GM18861 (cell line): ENCODE results near the gene ANKRD52.
A peak's percentile ranks its signal among the peaks of the same experiment; 100 is the strongest.
"Not testable (repeated sequence)": the region's sequence is repeated elsewhere in the genome, so short reads cannot be mapped to it uniquely, and the experiment has no call there.

Experiments used
- ATAC-seq: cut with Tn5 transposase; IDR thresholded peaks from one replicate; pipeline ENCODE4 v1.9.1; 2021; ENCODE audit not compliant: unreplicated experiment

The ANKRD52 gene

GRCh38 chr12:56274299-56274698, 16.1 kb upstream of the ANKRD52 start:
- no peak for ATAC-seq

GRCh38 chr12:56272468-56272867, 14.3 kb upstream of the ANKRD52 start:
- not testable (repeated sequence) for ATAC-seq

DNA sequence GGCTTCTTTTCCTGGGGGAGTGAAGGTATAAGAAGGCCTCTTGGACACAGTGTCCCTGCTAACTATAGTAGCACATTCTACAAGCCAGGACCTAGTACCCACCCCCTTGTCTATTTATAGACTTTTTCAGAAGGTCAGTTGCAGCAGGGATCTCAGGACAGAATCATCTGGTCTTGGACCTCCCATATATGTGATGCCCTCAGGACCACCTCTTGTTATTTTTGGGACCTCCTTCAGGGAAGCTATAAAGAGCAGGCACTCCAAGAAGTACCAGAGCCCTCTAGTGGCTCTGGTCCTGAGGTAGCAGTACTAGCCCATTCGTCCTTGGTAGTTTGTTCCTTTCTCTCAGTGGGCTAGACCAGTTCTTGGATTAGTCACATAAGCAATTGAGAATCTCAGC, 12.8 kb upstream of the ANKRD52 start:
- ATAC-seq: no peak

DNA sequence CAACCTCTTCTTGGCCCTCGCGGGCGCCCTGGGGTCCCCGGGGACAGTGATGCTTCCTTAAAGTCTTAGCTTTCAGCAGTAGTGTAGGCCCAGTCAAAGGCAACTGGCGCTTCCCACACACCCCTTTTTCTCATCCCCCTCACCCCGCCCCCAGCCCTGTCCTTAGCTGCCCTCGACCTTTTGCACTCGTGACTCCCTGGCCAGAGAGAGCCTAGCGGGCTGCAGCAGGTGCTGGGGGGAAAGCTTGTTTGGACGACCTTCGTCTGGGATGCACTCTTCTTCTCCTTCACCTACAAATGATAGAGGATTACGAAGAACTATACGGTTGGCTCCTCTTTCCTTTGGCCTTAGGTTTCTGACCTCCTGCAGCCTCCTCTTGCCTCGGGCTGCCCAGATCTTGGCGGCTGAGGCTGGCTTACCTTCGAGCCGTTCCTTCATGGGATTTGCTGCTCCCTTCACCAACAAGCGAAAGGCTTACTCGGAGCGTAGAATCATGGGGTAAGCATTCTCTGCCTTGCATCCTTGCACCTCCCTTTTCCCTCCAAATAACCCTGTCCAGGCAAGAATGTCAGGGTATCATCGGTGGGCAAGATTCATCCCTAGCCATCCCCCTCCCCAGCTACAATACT, 9.4 kb upstream of the ANKRD52 start:
- peak; percentile 11 for ATAC-seq

DNA sequence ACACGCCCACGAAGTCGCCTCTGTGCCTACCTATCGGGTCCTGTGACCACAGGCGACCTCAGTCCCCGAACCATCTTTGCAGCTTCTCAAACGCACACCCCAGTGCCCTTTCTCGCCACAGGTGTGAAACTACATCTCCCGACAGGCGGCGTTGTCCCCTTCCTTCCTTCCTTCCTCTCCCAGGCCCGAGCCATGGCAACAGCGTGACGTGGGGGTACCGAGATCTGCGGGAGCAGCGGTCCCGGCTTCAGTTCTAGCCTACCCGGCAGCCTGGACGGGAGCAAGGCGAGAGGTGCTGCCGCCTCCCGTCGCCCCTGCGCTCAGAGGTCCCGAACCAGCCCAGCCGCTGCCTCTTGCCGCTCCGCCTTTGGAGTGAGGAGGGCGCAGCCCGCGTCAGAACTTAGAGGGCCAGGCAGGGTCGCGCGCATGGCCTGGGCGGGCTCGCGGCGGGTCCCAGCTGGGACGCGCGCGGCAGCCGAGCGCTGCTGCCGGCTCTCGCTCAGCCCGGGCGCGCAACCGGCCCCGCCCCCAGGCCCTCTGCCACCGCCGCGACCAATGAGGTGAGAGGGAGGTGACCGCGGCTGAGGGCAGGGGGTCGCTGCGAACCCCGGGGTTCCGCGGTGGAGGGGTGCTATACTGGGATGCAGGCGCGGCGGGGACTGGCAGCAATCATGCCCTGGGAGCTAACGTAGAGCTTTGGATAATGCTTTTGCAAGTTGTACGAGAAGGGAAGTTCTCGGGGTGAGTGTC, 8.7 kb upstream of the ANKRD52 start, which contains the start of gene COQ10A:
TSS of gene COQ10A (plus strand) at position 250 of the 750 bp plus-strand sequence. CDS start at position 427, 177 bp downstream.
- ATAC-seq: peak; percentile 74

GRCh38 chr12:56266068-56266692, 8.0 kb upstream of the ANKRD52 start:
- not testable (repeated sequence) for ATAC-seq

DNA sequence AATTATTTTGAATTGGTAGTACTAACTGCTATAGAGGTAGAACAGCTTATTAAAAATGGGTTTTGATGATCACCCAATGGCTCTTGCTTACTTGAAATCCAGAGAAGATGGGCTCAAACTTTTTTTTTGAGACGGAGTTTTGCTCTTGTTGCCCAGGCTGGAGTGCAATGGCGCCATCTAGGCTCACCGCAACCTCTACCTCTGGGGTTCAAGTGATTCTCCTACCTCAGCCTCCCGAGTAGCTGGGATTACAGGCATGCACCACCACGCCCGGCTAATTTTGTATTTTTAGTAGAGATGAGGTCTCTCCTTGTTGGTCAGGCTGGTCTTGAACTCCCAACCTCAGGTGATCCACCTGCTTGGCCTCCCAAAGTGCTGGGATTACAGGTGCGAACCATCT, 4.8 kb upstream of the ANKRD52 start:
- not testable (repeated sequence) for ATAC-seq

DNA sequence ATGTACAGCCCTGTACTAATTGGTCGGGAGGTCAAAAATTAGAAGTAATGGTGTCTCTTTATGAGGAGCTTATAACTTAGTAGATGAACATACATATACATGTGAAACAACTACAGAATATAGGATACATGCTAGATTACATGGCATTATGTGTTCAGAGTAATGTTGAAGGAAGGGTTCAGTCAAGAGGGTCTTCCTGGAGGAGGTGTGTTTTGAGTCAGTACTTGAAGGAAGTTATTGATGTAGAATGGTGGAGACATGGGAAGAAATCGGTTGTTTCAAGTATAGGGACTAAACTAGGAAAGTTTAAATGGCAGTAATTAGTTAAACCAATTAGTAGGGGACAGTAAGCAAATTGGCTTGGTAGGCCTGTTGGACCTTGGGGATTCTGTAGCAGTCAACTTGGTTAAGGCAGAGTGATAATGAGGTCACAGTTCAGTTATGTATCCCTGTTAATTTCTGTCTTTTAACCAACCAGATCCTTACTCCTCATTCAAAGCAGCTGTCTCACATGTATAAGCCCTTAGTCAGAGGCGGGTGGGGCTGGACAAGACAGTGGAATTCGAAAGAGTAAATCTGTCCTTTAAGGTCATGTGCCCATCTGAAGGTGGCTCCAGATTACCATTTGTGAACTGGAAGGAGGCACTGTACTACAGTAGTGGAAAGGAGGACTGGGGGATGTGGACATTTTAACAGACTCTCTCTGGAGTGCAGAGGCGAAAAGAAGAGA, 3.5 kb upstream of the ANKRD52 start:
- ATAC-seq: no peak

GRCh38 chr12:56260921-56261320, 2.7 kb upstream of the ANKRD52 start:
- ATAC-seq: no peak

- ATAC-seq: no peak
These were observed 2.2 kb upstream of the ANKRD52 start for GRCh38 chr12:56260380-56260779.

DNA sequence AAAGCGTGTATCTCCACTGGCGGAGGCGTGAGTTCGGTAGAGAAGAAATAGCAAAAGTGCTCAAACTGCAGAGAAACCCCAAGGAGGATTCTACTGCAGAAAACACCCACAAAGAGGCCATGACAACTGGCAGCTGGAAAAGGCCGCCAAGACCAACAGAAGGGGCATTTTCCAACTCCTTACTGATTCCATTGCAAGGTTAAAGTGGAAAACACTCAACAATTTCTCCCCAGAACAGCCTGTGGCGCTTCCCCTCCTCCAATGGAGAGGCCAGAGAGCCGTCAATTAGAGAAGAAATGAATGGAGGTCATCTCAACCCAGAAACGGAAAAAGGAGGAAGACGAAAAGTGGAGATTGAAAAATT, 618 bp upstream of the ANKRD52 start:
- no peak for ATAC-seq

DNA sequence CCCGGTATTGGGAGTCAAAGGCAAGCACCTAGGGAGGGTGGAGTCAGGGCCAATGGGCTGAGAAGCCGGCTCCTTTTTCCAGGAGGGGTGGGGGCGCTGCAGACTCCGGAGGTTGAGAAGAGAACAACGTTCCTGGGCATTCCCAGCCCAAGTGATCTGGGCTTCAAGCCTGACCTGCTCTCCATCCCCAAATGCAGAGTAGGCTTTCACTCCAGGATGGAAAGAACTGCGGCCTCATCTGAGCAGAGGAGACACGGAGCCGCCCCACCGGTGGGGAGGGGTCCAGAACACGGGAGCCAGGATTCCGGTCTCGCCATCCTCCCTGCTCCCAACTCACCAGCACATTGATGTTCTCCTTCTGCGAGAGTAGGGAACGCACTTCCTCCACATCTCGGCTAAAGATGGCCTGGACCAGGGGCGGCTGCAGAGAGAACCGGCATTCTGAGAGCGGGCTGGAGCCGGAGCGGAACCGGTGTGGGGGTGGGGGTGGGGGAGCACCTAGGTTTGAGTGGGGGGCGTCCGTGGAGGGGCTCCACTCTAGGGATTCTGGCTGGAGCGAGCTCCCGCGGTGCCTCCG, 605 bp downstream of the ANKRD52 start:
- ATAC-seq: no peak

- no peak for ATAC-seq
These were observed 1.1 kb downstream of the ANKRD52 start for GRCh38 chr12:56257071-56257470.

GRCh38 chr12:56256326-56256960, 1.7 kb downstream of the ANKRD52 start:
- ATAC-seq: no peak

GRCh38 chr12:56255671-56256070, 2.5 kb downstream of the ANKRD52 start:
- ATAC-seq: no peak

GRCh38 chr12:56253091-56253490, 5.1 kb downstream of the ANKRD52 start:
- no peak for ATAC-seq

DNA sequence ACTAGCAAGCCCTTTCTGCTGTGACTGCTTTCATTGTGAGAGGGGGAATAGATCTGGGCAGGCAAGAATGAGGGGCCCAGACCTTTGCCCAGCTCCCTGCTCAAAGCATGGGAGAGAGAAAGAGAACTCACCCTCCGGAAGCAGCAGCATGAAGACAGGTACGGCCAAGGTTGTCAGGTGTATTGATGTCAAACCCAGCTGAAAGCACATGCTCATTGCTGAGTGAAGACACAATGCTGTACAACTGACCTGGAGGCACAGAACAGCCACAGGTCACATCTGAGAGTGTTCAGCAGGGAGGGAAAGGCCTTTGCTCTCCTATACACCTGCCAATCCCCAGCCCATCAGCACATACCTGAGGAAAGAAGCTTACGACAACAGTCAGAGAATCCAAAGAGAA, 5.5 kb downstream of the ANKRD52 start:
- ATAC-seq: no peak

GRCh38 chr12:56248711-56249110, 9.5 kb downstream of the ANKRD52 start:
- ATAC-seq: no peak

- no peak for ATAC-seq
These were observed 10.3 kb downstream of the ANKRD52 start for GRCh38 chr12:56247923-56248322.

DNA sequence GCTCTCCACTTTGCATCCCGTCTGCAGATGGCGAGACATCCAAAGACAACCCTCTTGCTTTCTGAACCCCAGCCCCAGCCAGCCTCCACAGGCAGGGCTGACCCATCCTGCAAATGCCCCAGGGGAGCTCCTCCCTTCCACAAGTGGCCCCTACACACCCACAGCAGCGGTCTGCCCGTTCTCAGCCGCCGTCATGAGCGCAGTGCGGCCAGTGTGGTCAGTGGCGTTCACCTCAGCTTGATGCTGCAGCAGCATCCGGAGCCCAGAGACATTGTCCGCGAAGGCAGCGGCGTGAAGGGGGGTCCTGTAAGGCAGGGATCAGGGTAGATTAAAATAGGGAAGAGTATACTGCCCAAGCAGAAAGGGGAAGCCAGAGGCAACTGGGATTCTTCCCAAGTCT, 13.7 kb downstream of the ANKRD52 start:
- ATAC-seq: no peak

DNA sequence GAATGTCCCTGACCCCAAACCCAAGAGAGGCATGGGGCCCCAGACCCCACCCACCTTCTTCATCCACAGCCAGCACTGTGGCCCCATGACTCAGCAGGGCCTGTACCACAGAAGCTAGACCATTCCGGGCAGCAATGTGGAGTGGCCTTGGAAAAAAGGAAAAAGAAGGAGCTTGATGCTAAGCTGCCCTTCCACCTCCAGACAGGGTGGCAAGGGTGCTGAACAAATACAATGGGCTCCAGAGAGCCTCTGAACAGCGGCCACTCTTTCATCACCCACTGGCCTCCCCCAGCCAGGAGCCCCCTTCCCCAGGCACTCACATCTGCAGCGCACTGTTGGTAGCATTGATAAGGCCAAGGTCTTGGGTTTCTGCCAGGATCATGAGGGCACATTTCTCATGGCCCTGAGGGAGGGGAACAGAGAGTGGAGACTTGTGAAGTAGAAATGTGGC, 14.4 kb downstream of the ANKRD52 start:
- no peak for ATAC-seq
